Measurements from ENCODE around the gene UBE2U.

- TF ChIP-seq, protein P1, sequence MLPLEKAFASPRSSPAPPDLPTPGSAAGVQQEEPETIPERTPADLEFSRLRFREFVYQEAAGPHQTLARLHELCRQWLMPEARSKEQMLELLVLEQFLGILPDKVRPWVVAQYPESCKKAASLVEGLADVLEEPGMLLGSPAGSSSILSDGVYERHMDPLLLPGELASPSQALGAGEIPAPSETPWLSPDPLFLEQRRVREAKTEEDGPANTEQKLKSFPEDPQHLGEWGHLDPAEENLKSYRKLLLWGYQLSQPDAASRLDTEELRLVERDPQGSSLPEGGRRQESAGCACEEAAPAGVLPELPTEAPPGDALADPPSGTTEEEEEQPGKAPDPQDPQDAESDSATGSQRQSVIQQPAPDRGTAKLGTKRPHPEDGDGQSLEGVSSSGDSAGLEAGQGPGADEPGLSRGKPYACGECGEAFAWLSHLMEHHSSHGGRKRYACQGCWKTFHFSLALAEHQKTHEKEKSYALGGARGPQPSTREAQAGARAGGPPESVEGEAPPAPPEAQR (tag by site-specific recombination; IDR thresholded peaks at IDR 0.05) = no peak
- TF ChIP-seq ZNF513 (tag by site-specific recombination; IDR thresholded peaks at IDR 0.05) (no peak), CTCF (tag by site-specific recombination; IDR thresholded peaks at IDR 0.05) (no peak), ZNF610 (tag by site-specific recombination; IDR thresholded peaks at IDR 0.05; ENCODE audit: borderline replicate concordance) (no peak)
- TF ChIP-seq, protein P2, sequence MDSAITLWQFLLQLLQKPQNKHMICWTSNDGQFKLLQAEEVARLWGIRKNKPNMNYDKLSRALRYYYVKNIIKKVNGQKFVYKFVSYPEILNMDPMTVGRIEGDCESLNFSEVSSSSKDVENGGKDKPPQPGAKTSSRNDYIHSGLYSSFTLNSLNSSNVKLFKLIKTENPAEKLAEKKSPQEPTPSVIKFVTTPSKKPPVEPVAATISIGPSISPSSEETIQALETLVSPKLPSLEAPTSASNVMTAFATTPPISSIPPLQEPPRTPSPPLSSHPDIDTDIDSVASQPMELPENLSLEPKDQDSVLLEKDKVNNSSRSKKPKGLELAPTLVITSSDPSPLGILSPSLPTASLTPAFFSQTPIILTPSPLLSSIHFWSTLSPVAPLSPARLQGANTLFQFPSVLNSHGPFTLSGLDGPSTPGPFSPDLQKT (IDR thresholded peaks at IDR 0.05; ENCODE audit: borderline replicate concordance, low read depth, low read length) = no peak
Measured at GRCh38 chr1:64223329-64224151, 20.1 kb downstream of the UBE2U start.
